ENCODE results near the gene RBMS3. TPM values are rescaled to one million over a fixed set of nuclear protein-coding genes. Genes with fewer than 3 reads are reported as not detected.
"Not testable (repeated sequence)": the region's sequence is repeated elsewhere in the genome, so short reads cannot be mapped to it uniquely, and the experiment has no call there.

Gene RBMS3
- total RNA-seq, 2 donors from 2014 or later = 31.7 to 45.1 TPM

DNA sequence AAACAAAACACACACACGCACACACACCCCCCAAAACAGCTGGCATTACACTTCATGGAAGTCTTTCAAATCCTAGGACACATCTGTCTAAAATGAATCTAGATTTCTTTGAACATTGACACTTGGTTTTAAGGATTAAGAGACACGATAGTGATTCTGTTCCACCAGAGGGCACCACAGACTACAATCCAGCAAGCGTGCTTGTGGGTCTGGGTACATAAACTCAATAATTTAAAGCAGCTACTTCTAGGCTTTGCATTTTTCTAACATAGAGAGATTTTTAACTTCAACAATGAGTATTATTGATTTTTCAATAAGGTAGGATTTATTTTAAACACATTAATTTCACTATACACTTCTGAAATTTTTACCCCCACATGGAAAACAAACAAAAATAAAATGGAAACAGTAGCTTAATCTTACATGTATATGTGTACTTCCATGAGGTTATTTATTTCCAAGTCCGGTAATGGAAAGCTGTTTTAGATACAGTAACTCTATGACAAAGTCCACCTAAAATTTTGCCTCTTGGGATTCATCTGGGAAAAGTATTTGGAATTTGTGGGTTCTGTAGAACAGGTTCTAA is 761.5 kb downstream of the RBMS3 start:
- Histone ChIP-seq H3K4me3 (no peak overlapping the region), H3K36me3 (no peaks in the 10 kb centered on the region), H3K27me3 (replicated peaks; ENCODE audit: insufficient read depth) (no peaks in the 10 kb centered on the region), H3K4me1 (replicated peaks) (no peaks in the 10 kb centered on the region), H3K9me3 (no peaks in the 10 kb centered on the region), H3K27ac (no peak overlapping the region)
- no peak for TF ChIP-seq POLR2AphosphoS5 (IDR thresholded peaks at IDR 0.05)
- TF ChIP-seq, protein P1, sequence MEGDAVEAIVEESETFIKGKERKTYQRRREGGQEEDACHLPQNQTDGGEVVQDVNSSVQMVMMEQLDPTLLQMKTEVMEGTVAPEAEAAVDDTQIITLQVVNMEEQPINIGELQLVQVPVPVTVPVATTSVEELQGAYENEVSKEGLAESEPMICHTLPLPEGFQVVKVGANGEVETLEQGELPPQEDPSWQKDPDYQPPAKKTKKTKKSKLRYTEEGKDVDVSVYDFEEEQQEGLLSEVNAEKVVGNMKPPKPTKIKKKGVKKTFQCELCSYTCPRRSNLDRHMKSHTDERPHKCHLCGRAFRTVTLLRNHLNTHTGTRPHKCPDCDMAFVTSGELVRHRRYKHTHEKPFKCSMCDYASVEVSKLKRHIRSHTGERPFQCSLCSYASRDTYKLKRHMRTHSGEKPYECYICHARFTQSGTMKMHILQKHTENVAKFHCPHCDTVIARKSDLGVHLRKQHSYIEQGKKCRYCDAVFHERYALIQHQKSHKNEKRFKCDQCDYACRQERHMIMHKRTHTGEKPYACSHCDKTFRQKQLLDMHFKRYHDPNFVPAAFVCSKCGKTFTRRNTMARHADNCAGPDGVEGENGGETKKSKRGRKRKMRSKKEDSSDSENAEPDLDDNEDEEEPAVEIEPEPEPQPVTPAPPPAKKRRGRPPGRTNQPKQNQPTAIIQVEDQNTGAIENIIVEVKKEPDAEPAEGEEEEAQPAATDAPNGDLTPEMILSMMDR (IDR thresholded peaks at IDR 0.05) = peak; percentile 37 to 71 (median 62)
- DNase-seq (ENCODE audit: low spot score) = peak; percentile 49
- 32% methylated on average over 4 of the region's 4 CpGs for WGBS
- intact Hi-C loops (cut with DNase I) = loop anchor here (5.0 to 10.0 kb wide), 3 partner anchors 152 to 705 kb away; no protein-coding TSS in a partner anchor

DNA sequence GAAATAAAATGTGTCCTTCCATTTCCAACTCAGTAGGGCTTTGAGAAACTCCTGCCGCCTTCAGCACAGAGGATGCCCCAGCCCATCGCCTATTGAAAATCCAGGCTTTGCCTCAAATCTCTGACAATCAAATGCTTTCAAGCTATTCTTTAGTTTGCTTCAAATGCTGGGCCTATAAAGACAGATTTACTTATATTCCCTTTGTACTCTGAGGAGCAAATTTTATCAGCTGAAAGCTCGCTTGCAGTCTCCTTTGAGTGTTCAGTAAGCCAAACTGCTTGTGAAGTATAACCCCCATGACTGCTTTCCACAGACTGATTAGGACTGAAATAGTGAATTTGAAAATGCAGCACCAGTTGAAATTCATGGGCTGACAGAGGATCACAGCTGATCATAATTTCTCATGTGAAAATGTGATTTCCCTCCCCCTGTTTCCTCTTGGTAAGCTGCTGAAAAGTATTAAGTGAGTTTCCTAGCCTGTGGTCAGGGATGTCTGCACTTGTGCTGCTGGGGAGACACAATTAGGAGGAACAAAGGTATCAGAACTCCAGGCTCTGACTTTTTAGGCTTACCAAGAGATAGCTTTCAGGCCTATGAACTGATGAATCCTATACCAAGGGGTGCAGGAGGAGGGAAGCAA is 762.2 kb downstream of the RBMS3 start:
- no peaks in the 10 kb centered on the region for H3K9me3 ChIP-seq
- intact Hi-C loops (cut with DNase I) = loop anchor here (5.0 to 10.0 kb wide), 3 partner anchors 152 to 704 kb away; no protein-coding TSS in a partner anchor
- H3K4me3 ChIP-seq = no peak overlapping the region
- no peaks in the 10 kb centered on the region for H3K36me3 ChIP-seq
- no peak overlapping the region for H3K27ac ChIP-seq
- WGBS = 73% methylated on average over 3 of the region's 3 CpGs
- no peak for TF ChIP-seq POLR2AphosphoS5 (IDR thresholded peaks at IDR 0.05)
- H3K27me3 ChIP-seq (replicated peaks; ENCODE audit: insufficient read depth) = no peaks in the 10 kb centered on the region
- no peak for DNase-seq (ENCODE audit: low spot score)
- no peaks in the 10 kb centered on the region for H3K4me1 ChIP-seq (replicated peaks)

DNA sequence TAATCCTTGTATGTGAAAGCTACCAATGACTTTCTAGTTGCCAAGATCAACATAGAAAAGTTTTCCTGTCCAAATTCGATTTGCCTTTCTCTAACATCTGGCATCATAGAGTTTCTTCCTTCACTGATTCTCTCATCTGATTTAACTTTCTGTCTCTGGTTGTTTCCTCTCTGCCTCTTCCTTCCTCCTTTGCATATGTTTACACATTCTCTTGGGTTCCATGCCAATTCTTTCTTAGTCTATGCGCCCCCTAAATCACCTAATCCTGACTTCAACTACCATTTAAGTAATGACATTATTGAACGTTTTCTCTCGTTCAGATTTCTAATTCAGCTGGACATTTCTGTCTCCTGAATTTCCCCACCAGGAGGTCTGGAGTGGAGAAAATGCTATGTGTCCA is 763.6 kb downstream of the RBMS3 start:
- Histone ChIP-seq H3K27me3 (replicated peaks; ENCODE audit: insufficient read depth) (no peaks in the 10 kb centered on the region), H3K4me3 (no peak overlapping the region), H3K36me3 (no peaks in the 10 kb centered on the region), H3K4me1 (replicated peaks) (no peaks in the 10 kb centered on the region), H3K9me3 (no peaks in the 10 kb centered on the region), H3K27ac (no peak overlapping the region)
- 68% methylated on average over 4 of the region's 4 CpGs for WGBS
- TF ChIP-seq, protein P1 (IDR thresholded peaks at IDR 0.05) = no peak
- TF ChIP-seq POLR2A (IDR thresholded peaks at IDR 0.05) (no peak), POLR2AphosphoS5 (IDR thresholded peaks at IDR 0.05) (no peak)
- intact Hi-C loops (cut with DNase I) = loop anchor here (5.0 to 10.0 kb wide), 3 partner anchors 150 to 703 kb away; no protein-coding TSS in a partner anchor
- DNase-seq (ENCODE audit: low spot score) = no peak

DNA sequence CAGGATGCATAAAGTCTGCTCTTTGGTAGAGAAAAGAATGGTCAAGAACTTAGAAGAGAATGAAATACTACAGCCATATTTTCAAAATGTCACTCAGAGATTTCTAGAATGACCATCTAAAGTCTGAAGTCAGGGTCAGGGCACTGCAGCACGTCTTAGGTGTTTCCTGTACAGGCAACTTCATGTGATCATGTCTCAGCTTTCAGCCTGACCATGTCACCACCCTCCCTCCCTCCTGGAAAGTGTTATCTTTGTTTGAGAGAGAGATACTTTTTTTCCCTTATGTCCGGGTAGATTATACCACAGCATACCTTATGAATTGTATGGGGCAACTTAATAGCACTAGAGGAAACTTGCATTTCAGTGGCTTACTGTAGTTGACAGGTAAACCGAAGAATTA is 767.6 kb downstream of the RBMS3 start:
- no peaks in the 10 kb centered on the region for H3K36me3 ChIP-seq
- intact Hi-C loops (cut with DNase I) = loop anchor here (10.0 kb wide), 1 partner anchor 146 kb away; no protein-coding TSS in a partner anchor
- H3K9me3 ChIP-seq = no peaks in the 10 kb centered on the region
- TF ChIP-seq, protein P1 (IDR thresholded peaks at IDR 0.05) = no peak
- no peak for TF ChIP-seq POLR2A (IDR thresholded peaks at IDR 0.05)
- no peak for TF ChIP-seq POLR2AphosphoS5 (IDR thresholded peaks at IDR 0.05)
- DNase-seq (ENCODE audit: low spot score) = no peak
- 85% methylated on average over 3 of the region's 3 CpGs for WGBS
- no peaks in the 10 kb centered on the region for H3K4me1 ChIP-seq (replicated peaks)
- H3K27ac ChIP-seq = no peak overlapping the region
- no peaks in the 10 kb centered on the region for H3K27me3 ChIP-seq (replicated peaks; ENCODE audit: insufficient read depth)
- no peak overlapping the region for H3K4me3 ChIP-seq

DNA sequence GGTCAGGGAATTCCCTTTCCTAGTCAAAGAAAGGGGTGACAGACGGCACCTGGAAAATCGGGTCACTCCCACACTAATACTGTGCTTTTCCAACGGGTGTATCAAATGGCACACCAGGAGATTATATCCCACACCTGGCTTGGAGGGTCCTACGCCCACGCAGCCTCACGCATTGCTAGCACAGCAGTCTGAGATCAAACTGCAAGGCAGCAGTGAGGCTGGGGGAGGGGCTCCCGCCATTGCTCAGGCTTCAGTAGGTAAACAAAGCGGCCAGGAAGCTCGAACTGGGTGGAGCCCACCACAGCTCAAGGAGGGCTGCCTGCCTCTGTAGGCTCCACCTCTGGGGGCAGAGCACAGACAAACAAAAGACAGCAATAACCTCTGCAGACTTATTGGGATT is 769.2 kb downstream of the RBMS3 start:
- H3K27ac ChIP-seq; H3K27me3 ChIP-seq (replicated peaks; ENCODE audit: insufficient read depth); intact Hi-C loops (cut with DNase I); H3K36me3 ChIP-seq; H3K9me3 ChIP-seq; DNase-seq (ENCODE audit: low spot score); H3K4me3 ChIP-seq; H3K4me1 ChIP-seq (replicated peaks): not testable (repeated sequence)
- WGBS = 96% methylated on average over 9 of the region's 9 CpGs

DNA sequence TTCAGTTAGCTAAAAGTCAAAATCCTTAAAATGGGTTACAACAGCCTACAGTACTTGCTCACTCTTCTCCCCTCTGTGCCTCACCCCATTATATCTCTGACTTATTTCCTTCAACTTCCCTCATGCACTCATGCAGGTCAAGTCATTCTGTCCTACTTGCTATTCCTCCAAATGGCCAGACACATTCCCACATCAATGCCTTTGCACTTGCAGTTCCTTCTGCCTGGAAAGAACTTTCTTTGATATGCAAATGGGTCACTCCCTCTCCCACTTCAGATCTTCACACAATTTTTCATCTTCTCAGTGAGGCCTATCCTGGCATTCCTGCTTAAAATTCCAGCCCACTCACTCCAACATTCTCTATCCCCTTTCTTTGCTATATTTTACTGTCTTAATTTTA is 778.4 kb downstream of the RBMS3 start:
- Histone ChIP-seq H3K4me3 (no peak overlapping the region), H3K27ac (no peak overlapping the region), H3K27me3 (replicated peaks; ENCODE audit: insufficient read depth) (no peaks in the 10 kb centered on the region), H3K36me3 (no peaks in the 10 kb centered on the region), H3K4me1 (replicated peaks) (no peaks in the 10 kb centered on the region), H3K9me3 (no peaks in the 10 kb centered on the region)
- intact Hi-C loops (cut with DNase I) = no loop called here
- DNase-seq (ENCODE audit: low spot score) = no peak
- TF ChIP-seq POLR2AphosphoS5 (IDR thresholded peaks at IDR 0.05) (no peak), POLR2A (IDR thresholded peaks at IDR 0.05) (no peak)
- TF ChIP-seq, protein P1 (IDR thresholded peaks at IDR 0.05) = no peak
